ENCODE measurements around the gene PHETA1.

PHETA1 gene

DNA sequence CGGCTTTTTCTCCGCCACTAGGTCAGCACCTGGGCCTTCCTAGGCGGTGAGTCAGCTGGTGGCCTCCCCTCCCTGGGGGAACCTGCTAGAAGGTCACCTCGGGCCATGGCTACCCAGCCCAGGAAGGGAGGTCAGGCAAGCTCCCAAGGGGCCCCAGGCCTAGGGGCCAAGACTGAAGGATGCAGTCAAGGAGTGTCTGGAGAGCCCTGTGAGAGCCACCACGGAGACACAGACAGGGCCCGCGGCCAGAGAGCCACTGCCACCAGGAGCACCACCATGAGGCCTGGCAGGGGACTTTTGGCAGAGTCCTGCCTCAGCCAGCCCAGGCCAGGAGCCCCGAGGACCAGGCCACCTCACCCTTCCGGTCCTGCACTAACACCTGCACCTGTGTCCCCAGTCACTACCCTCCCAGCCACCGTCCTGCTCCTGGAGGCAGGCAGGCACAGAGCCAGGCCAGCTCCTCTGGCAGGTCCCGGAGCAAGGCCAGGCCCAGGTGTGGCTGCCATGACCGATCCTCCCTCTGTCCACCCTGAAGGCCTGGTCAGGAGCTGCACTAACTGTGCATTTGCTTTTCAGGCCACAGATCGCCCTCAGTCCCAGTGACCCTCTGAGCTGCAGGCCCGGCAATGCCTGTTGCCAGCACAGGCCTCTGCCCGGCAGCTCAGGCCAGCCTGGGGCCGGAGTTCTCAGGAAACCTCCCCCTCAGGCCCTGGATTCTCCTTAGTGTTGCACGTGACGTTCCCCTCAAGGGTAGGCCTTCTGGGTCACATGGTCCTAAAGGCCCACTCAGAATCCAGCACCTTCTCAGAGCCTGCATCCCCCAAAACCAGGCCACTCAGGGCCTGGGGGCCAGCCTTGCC lies 6.9 kb downstream of the PHETA1 start:
- H3K4me2 ChIP-seq (ENCODE audit: low read depth, low read length, poor library complexity, severe bottlenecking) = no peak overlapping the region
- no peaks in the 10 kb centered on the region for H4K20me1 ChIP-seq (ENCODE audit: insufficient read depth, low read length, poor library complexity, severe bottlenecking)
- no peaks in the 10 kb centered on the region; the same call in 1 of the 2 replicates for H3K79me2 ChIP-seq (ENCODE audit: insufficient read depth, low read length)
- no peaks in the 10 kb centered on the region for H3K9me2 ChIP-seq (replicated peaks; ENCODE audit: low read depth, low read length)
- H3K4me1 ChIP-seq (ENCODE audit: insufficient read depth, low read length, poor library complexity, severe bottlenecking) = peaks cover 2% of the 10 kb centered on the region
- no peak overlapping the region for H2AFZ ChIP-seq (ENCODE audit: low read length)
- H3K36me3 ChIP-seq (ENCODE audit: insufficient read depth, low read length) = no peaks in the 10 kb centered on the region
- TF ChIP-seq EZH2phosphoT487 (IDR thresholded peaks at IDR 0.05; ENCODE audit: borderline replicate concordance) = no peak
- TF ChIP-seq, protein P1, sequence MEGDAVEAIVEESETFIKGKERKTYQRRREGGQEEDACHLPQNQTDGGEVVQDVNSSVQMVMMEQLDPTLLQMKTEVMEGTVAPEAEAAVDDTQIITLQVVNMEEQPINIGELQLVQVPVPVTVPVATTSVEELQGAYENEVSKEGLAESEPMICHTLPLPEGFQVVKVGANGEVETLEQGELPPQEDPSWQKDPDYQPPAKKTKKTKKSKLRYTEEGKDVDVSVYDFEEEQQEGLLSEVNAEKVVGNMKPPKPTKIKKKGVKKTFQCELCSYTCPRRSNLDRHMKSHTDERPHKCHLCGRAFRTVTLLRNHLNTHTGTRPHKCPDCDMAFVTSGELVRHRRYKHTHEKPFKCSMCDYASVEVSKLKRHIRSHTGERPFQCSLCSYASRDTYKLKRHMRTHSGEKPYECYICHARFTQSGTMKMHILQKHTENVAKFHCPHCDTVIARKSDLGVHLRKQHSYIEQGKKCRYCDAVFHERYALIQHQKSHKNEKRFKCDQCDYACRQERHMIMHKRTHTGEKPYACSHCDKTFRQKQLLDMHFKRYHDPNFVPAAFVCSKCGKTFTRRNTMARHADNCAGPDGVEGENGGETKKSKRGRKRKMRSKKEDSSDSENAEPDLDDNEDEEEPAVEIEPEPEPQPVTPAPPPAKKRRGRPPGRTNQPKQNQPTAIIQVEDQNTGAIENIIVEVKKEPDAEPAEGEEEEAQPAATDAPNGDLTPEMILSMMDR (conservative IDR thresholded peaks at IDR 0.05; ENCODE audit: low read length) = no peak
- H3F3A ChIP-seq (ENCODE audit: low read depth) = no peaks in the 10 kb centered on the region
- H3K4me3 ChIP-seq (ENCODE audit: low read length, poor library complexity, severe bottlenecking) = no peak overlapping the region
- no peak overlapping the region for H3K9ac ChIP-seq (ENCODE audit: low read depth, low read length, poor library complexity, severe bottlenecking)
- no peaks in the 10 kb centered on the region for H3K27me3 ChIP-seq (ENCODE audit: insufficient read depth, low read length, poor library complexity, severe bottlenecking)
- no peaks in the 10 kb centered on the region for H3K9me3 ChIP-seq (ENCODE audit: insufficient read depth, low read depth, low read length)

DNA sequence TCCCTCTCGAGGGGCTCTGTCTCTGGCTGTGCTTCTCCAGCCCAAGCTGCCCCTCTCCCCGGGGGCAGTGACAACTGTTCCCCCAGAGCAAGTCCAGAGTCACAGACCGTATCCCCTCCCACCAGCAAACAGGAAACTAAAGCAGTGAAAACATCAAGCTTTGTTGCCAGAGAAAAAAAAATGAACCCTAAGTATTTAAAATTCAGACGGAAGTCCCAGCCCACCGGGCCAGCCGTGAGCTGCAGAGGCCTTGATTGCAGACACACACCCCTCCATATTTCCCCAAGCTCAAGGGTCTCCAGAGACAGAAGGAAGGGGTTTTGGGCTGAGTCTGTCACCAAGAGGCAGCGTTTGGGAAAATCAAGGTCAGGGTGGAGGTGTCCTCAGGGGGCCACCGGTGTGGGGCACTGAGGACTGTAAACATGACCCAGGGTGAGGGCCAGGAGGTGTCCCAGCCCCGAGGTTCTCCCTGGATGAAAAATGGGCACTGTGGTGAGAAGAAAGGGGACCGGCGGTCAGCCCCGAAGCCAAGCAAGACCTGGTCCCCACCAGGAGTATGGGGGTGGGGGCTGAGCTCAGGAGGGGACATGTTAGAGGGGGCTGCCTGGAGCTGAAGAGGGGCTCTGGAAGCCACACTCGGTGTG lies 7.7 kb downstream of the PHETA1 start:
- no peak for TF ChIP-seq EZH2phosphoT487 (IDR thresholded peaks at IDR 0.05; ENCODE audit: borderline replicate concordance)
- TF ChIP-seq, protein P1 (conservative IDR thresholded peaks at IDR 0.05; ENCODE audit: low read length) = no peak
- no peak overlapping the region for H3K9ac ChIP-seq (ENCODE audit: low read depth, low read length, poor library complexity, severe bottlenecking)
- H3K9me2 ChIP-seq (replicated peaks; ENCODE audit: low read depth, low read length) = no peaks in the 10 kb centered on the region
- H3F3A ChIP-seq (ENCODE audit: low read depth) = no peaks in the 10 kb centered on the region
- no peak overlapping the region for H2AFZ ChIP-seq (ENCODE audit: low read length)
- no peak overlapping the region for H3K4me2 ChIP-seq (ENCODE audit: low read depth, low read length, poor library complexity, severe bottlenecking)
- H3K36me3 ChIP-seq (ENCODE audit: insufficient read depth, low read length) = no peaks in the 10 kb centered on the region
- no peaks in the 10 kb centered on the region for H4K20me1 ChIP-seq (ENCODE audit: insufficient read depth, low read length, poor library complexity, severe bottlenecking)
- no peaks in the 10 kb centered on the region for H3K9me3 ChIP-seq (ENCODE audit: insufficient read depth, low read depth, low read length)
- peaks cover 2% of the 10 kb centered on the region for H3K4me1 ChIP-seq (ENCODE audit: insufficient read depth, low read length, poor library complexity, severe bottlenecking)
- H3K79me2 ChIP-seq (ENCODE audit: insufficient read depth, low read length) = no peaks in the 10 kb centered on the region
- no peak overlapping the region for H3K4me3 ChIP-seq (ENCODE audit: low read length, poor library complexity, severe bottlenecking)
- H3K27me3 ChIP-seq (ENCODE audit: insufficient read depth, low read length, poor library complexity, severe bottlenecking) = no peaks in the 10 kb centered on the region

DNA sequence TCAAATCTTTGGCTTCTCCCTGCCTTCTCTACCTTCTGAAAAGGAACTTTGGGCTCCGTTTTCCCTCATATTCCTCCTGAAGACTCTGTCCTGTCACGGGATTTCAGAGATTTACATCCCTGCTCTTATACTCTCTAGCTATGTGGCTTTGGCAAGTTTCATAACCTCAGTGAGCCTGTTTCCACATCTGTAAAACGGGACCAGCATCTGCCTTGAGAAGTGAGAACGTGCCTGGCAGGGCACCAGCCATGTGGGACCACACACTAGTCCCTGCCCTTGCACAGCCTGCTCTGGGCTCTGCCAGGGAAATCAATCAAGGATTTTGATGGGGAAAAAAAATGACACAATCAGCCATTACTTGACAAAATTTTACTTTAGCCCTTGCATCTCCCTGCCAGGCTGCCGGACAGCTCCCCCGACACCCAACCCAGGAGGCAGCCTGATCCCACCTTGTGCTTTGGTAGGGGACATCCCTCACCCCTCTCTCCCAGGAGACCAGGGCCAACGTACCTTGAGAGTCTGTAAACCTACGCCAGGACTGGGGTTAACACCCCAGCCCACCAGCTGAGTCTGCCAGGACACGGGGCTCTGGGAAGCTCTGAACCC lies 8.5 kb downstream of the PHETA1 start:
- H4K20me1 ChIP-seq (ENCODE audit: insufficient read depth, low read length, poor library complexity, severe bottlenecking) = no peaks in the 10 kb centered on the region
- no peaks in the 10 kb centered on the region for H3F3A ChIP-seq (ENCODE audit: low read depth)
- no peak overlapping the region for H2AFZ ChIP-seq (ENCODE audit: low read length)
- H3K9me2 ChIP-seq (replicated peaks; ENCODE audit: low read depth, low read length) = no peaks in the 10 kb centered on the region
- TF ChIP-seq EZH2phosphoT487 (IDR thresholded peaks at IDR 0.05; ENCODE audit: borderline replicate concordance) = no peak
- TF ChIP-seq, protein P1 (conservative IDR thresholded peaks at IDR 0.05; ENCODE audit: low read length) = no peak
- H3K36me3 ChIP-seq (ENCODE audit: insufficient read depth, low read length) = no peaks in the 10 kb centered on the region
- no peaks in the 10 kb centered on the region for H3K79me2 ChIP-seq (ENCODE audit: insufficient read depth, low read length)
- H3K9ac ChIP-seq (ENCODE audit: low read depth, low read length, poor library complexity, severe bottlenecking) = no peak overlapping the region
- H3K4me1 ChIP-seq (ENCODE audit: insufficient read depth, low read length, poor library complexity, severe bottlenecking) = peaks cover 2% of the 10 kb centered on the region
- no peak overlapping the region for H3K4me3 ChIP-seq (ENCODE audit: low read length, poor library complexity, severe bottlenecking)
- no peaks in the 10 kb centered on the region for H3K9me3 ChIP-seq (ENCODE audit: insufficient read depth, low read depth, low read length)
- H3K27me3 ChIP-seq (ENCODE audit: insufficient read depth, low read length, poor library complexity, severe bottlenecking) = no peaks in the 10 kb centered on the region
- H3K4me2 ChIP-seq (ENCODE audit: low read depth, low read length, poor library complexity, severe bottlenecking) = no peak overlapping the region

Data from Loucy (cell line).